ENCODE results near the gene XPNPEP3.

XPNPEP3 gene

DNA sequence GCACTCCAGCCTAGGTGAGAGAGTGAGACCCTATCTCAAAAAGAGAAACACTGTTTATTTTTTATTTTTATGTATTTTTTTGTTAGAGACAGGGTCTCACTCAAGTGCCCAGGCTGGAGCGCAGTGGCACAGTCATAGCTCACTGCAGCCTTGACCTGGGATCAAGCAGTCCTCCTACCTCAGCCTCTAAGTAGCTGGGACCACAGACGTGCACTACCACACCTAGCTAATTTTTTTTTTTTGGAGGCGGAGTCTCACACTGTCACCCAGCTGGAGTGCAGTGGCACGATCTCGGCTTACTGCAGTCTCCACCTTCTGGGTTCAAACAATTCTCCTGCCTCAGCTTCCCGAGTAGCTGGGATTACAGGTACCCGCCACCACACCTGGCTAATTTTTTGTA lies 100.7 kb downstream of the XPNPEP3 start:
- no peaks in the 10 kb centered on the region for H3K27me3 ChIP-seq (ENCODE audit: control insufficient read depth, insufficient read depth, low read length)
- no peak overlapping the region for H3K4me3 ChIP-seq (ENCODE audit: low read length)
- no peak overlapping the region for H3K27ac ChIP-seq (ENCODE audit: low read depth, low read length)
- peaks cover 3% of the 10 kb centered on the region for H3K36me3 ChIP-seq (ENCODE audit: control insufficient read depth, insufficient read depth, low read length)
- H3K9ac ChIP-seq (ENCODE audit: low read length), result no peak overlapping the region
- peaks cover 2% of the 10 kb centered on the region for H3K4me1 ChIP-seq (ENCODE audit: control insufficient read depth, insufficient read depth, low read length)

DNA sequence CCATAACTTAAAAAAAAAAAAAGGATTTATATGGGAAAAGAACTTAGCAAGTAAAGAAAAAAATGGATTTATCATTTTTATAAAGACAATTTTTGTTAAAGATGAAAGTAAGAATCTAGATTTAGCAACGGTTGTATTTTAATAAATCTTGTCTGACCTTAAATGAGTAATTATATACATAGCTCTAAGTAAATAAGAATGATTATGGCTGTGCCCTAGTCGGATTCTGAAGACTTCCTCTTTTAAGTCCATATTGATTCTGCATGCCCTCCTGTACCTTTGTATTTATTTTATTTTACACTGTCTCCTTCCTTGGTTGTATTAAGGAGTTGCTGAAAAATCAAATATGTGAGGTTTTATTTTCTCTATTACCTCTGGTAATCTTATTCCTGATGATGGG lies 101.4 kb downstream of the XPNPEP3 start:
- no peak overlapping the region for H3K27ac ChIP-seq (ENCODE audit: low read depth, low read length)
- H3K4me1 ChIP-seq (ENCODE audit: control insufficient read depth, insufficient read depth, low read length), result peaks cover 2% of the 10 kb centered on the region
- H3K27me3 ChIP-seq (ENCODE audit: control insufficient read depth, insufficient read depth, low read length), result no peaks in the 10 kb centered on the region
- H3K36me3 ChIP-seq (ENCODE audit: control insufficient read depth, insufficient read depth, low read length), result peaks cover 3% of the 10 kb centered on the region
- H3K4me3 ChIP-seq (ENCODE audit: low read length), result no peak overlapping the region
- H3K9ac ChIP-seq (ENCODE audit: low read length), result no peak overlapping the region

GRCh38 chr22:40960145-40960544 lies 103.2 kb downstream of the XPNPEP3 start:
- no peak overlapping the region for H3K4me3 ChIP-seq (ENCODE audit: low read length)
- peaks cover 15% of the 10 kb centered on the region for H3K36me3 ChIP-seq (ENCODE audit: control insufficient read depth, insufficient read depth, low read length)
- H3K27me3 ChIP-seq (ENCODE audit: control insufficient read depth, insufficient read depth, low read length), result no peaks in the 10 kb centered on the region
- H3K9ac ChIP-seq (ENCODE audit: low read length), result no peak overlapping the region
- no peak overlapping the region for H3K27ac ChIP-seq (ENCODE audit: low read depth, low read length)
- H3K4me1 ChIP-seq (ENCODE audit: control insufficient read depth, insufficient read depth, low read length), result no peaks in the 10 kb centered on the region

GRCh38 chr22:40965936-40966725 lies 109.2 kb downstream of the XPNPEP3 start:
- H3K36me3 ChIP-seq (ENCODE audit: control insufficient read depth, insufficient read depth, low read length), result peaks cover 14% of the 10 kb centered on the region
- H3K4me3 ChIP-seq (ENCODE audit: low read length), result no peak overlapping the region
- H3K27me3 ChIP-seq (ENCODE audit: control insufficient read depth, insufficient read depth, low read length), result no peaks in the 10 kb centered on the region
- H3K27ac ChIP-seq (ENCODE audit: low read depth, low read length), result no peak overlapping the region
- no peaks in the 10 kb centered on the region for H3K4me1 ChIP-seq (ENCODE audit: control insufficient read depth, insufficient read depth, low read length)
- no peak overlapping the region for H3K9ac ChIP-seq (ENCODE audit: low read length)

DNA sequence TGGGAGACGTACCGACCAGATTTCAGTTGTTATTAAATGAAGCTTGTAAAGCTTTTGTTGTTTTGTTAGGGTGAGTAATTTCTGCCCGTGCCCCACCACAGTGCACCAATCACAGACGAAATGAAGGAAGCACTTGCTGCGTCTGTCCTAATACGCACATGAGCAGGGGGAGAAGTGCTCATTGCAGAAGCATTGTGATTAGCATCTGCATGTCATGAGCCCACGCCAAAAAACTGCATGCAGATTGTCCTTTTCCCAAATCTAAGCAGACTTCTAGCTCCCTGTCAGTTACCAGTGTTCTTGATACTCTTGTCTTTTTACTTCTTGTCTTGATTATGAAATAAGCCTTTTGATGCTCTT lies 109.8 kb downstream of the XPNPEP3 start:
- H3K4me3 ChIP-seq (ENCODE audit: low read length), result no peak overlapping the region
- H3K9ac ChIP-seq (ENCODE audit: low read length), result no peak overlapping the region
- H3K27me3 ChIP-seq (ENCODE audit: control insufficient read depth, insufficient read depth, low read length), result no peaks in the 10 kb centered on the region
- H3K4me1 ChIP-seq (ENCODE audit: control insufficient read depth, insufficient read depth, low read length), result no peaks in the 10 kb centered on the region
- H3K27ac ChIP-seq (ENCODE audit: low read depth, low read length), result no peak overlapping the region
- peaks cover 14% of the 10 kb centered on the region for H3K36me3 ChIP-seq (ENCODE audit: control insufficient read depth, insufficient read depth, low read length)

GRCh38 chr22:40967111-40967760 lies 110.3 kb downstream of the XPNPEP3 start:
- Histone ChIP-seq H3K9ac (ENCODE audit: low read length) (no peak overlapping the region), H3K4me3 (ENCODE audit: low read length) (no peak overlapping the region), H3K36me3 (ENCODE audit: control insufficient read depth, insufficient read depth, low read length) (peaks cover 17% of the 10 kb centered on the region), H3K27me3 (ENCODE audit: control insufficient read depth, insufficient read depth, low read length) (no peaks in the 10 kb centered on the region), H3K4me1 (ENCODE audit: control insufficient read depth, insufficient read depth, low read length) (no peaks in the 10 kb centered on the region), H3K27ac (ENCODE audit: low read depth, low read length) (no peak overlapping the region)

GRCh38 chr22:40972587-40972986 lies 115.6 kb downstream of the XPNPEP3 start:
- Histone ChIP-seq H3K4me3 (ENCODE audit: low read length) (no peak overlapping the region), H3K36me3 (ENCODE audit: control insufficient read depth, insufficient read depth, low read length) (peaks cover 9% of the 10 kb centered on the region), H3K27me3 (ENCODE audit: control insufficient read depth, insufficient read depth, low read length) (no peaks in the 10 kb centered on the region), H3K9ac (ENCODE audit: low read length) (no peak overlapping the region), H3K27ac (ENCODE audit: low read depth, low read length) (no peak overlapping the region), H3K4me1 (ENCODE audit: control insufficient read depth, insufficient read depth, low read length) (no peaks in the 10 kb centered on the region)

GRCh38 chr22:40973144-40973543 lies 116.2 kb downstream of the XPNPEP3 start:
- peaks cover 9% of the 10 kb centered on the region for H3K36me3 ChIP-seq (ENCODE audit: control insufficient read depth, insufficient read depth, low read length)
- H3K9ac ChIP-seq (ENCODE audit: low read length), result no peak overlapping the region

GRCh38 chr22:40975366-40975765 lies 118.4 kb downstream of the XPNPEP3 start:
- Histone ChIP-seq H3K36me3 (ENCODE audit: control insufficient read depth, insufficient read depth, low read length) (peaks cover 9% of the 10 kb centered on the region), H3K27me3 (ENCODE audit: control insufficient read depth, insufficient read depth, low read length) (no peaks in the 10 kb centered on the region), H3K27ac (ENCODE audit: low read depth, low read length) (no peak overlapping the region), H3K4me3 (ENCODE audit: low read length) (no peak overlapping the region), H3K4me1 (ENCODE audit: control insufficient read depth, insufficient read depth, low read length) (no peaks in the 10 kb centered on the region), H3K9ac (ENCODE audit: low read length) (no peak overlapping the region)

More at GRCh38 chr22:40973144-40973543, 116.2 kb downstream of the XPNPEP3 start:
- Histone ChIP-seq H3K4me1 (ENCODE audit: control insufficient read depth, insufficient read depth, low read length) (no peaks in the 10 kb centered on the region), H3K27ac (ENCODE audit: low read depth, low read length) (no peak overlapping the region), H3K27me3 (ENCODE audit: control insufficient read depth, insufficient read depth, low read length) (no peaks in the 10 kb centered on the region), H3K4me3 (ENCODE audit: low read length) (no peak overlapping the region)

GRCh38 chr22:40976866-40977700 lies 120.1 kb downstream of the XPNPEP3 start:
- no peak overlapping the region for H3K27ac ChIP-seq (ENCODE audit: low read depth, low read length)
- peaks cover 8% of the 10 kb centered on the region for H3K36me3 ChIP-seq (ENCODE audit: control insufficient read depth, insufficient read depth, low read length)
- no peak overlapping the region for H3K4me3 ChIP-seq (ENCODE audit: low read length)
- no peaks in the 10 kb centered on the region for H3K4me1 ChIP-seq (ENCODE audit: control insufficient read depth, insufficient read depth, low read length)
- H3K9ac ChIP-seq (ENCODE audit: low read length), result no peak overlapping the region
- H3K27me3 ChIP-seq (ENCODE audit: control insufficient read depth, insufficient read depth, low read length), result no peaks in the 10 kb centered on the region

- Histone ChIP-seq H3K36me3 (ENCODE audit: control insufficient read depth, insufficient read depth, low read length) (no peaks in the 10 kb centered on the region), H3K27ac (ENCODE audit: low read depth, low read length) (no peak overlapping the region), H3K27me3 (ENCODE audit: control insufficient read depth, insufficient read depth, low read length) (no peaks in the 10 kb centered on the region)
Measured at GRCh38 chr22:40979198-40979597, 122.2 kb downstream of the XPNPEP3 start.

DNA sequence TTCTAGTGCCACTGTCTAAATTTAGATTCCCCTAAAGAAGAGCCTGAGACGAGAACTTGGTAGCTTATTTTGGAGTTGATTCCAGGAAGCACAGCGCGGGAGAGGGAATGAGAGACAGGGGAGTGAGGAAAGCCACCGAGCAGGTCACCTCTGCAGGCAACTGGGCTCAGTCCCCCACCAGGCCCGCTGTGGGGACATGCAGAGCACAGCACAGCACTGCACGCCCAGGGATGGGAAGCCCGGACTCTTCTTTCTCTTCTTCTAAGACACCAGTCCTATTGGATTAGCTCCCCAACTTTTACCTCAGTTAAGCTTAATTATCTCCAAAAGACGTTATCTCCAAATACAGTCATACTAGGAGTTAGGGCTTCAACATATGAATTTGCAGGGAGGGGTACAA lies 122.9 kb downstream of the XPNPEP3 start:
- peaks cover 8% of the 10 kb centered on the region for H3K4me1 ChIP-seq (ENCODE audit: control insufficient read depth, insufficient read depth, low read length)
- no peaks in the 10 kb centered on the region for H3K36me3 ChIP-seq (ENCODE audit: control insufficient read depth, insufficient read depth, low read length)
- no peaks in the 10 kb centered on the region for H3K27me3 ChIP-seq (ENCODE audit: control insufficient read depth, insufficient read depth, low read length)
- no peak overlapping the region for H3K4me3 ChIP-seq (ENCODE audit: low read length)
- no peak overlapping the region for H3K9ac ChIP-seq (ENCODE audit: low read length)
- no peak overlapping the region for H3K27ac ChIP-seq (ENCODE audit: low read depth, low read length)

More at GRCh38 chr22:40979198-40979597, 122.2 kb downstream of the XPNPEP3 start:
- Histone ChIP-seq H3K4me3 (ENCODE audit: low read length) (no peak overlapping the region), H3K9ac (ENCODE audit: low read length) (no peak overlapping the region), H3K4me1 (ENCODE audit: control insufficient read depth, insufficient read depth, low read length) (peaks cover 8% of the 10 kb centered on the region)
